B cell (primary cell): ENCODE measurements around the gene KLHL24.

Experiments used
- EZH2 ChIP-seq: IDR thresholded peaks from 2 replicates; pipeline ENCODE4 v1.6.1; 2012; ENCODE audit warnings: borderline replicate concordance, low read depth, mild to moderate bottlenecking, moderate library complexity, low read length; ENCODE audit not compliant: insufficient read depth, poor library complexity, severe bottlenecking
- TF ChIP-seq, protein P1 (sequence below): fragments of 200-600 bp; IDR thresholded peaks from one replicate; pipeline ENCODE4 v1.8.0; 2022; ENCODE audit warnings: antibody characterized with exemption, mild to moderate bottlenecking

DNA sequence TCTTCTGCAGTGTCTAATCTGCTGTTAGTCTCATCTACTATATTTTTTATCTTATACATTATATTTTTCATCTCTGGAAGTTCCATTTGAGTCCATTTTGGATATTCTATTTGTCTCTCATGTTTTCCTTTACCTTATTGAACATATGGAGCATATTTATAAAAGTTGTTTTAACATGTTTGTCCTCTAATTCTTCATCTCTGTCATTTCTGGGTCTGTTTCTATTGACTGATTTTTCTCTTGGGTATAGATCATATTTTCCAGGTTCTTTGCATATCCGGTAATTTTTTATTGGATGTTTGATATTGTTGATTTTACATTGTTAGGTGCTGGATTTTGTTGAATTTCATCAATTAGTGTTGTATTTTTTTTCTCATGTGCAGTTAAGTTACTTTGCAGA lies 37.5 kb upstream of the KLHL24 start:
- TF ChIP-seq, protein P1, sequence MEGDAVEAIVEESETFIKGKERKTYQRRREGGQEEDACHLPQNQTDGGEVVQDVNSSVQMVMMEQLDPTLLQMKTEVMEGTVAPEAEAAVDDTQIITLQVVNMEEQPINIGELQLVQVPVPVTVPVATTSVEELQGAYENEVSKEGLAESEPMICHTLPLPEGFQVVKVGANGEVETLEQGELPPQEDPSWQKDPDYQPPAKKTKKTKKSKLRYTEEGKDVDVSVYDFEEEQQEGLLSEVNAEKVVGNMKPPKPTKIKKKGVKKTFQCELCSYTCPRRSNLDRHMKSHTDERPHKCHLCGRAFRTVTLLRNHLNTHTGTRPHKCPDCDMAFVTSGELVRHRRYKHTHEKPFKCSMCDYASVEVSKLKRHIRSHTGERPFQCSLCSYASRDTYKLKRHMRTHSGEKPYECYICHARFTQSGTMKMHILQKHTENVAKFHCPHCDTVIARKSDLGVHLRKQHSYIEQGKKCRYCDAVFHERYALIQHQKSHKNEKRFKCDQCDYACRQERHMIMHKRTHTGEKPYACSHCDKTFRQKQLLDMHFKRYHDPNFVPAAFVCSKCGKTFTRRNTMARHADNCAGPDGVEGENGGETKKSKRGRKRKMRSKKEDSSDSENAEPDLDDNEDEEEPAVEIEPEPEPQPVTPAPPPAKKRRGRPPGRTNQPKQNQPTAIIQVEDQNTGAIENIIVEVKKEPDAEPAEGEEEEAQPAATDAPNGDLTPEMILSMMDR = no peak
- no peak for TF ChIP-seq EZH2
